GM21529 (cell line): Measurements from ENCODE around the gene TFB2M.
"Not testable (repeated sequence)": the region's sequence is repeated elsewhere in the genome, so short reads cannot be mapped to it uniquely, and the experiment has no call there.

Experiments used
- ATAC-seq: cut with Tn5 transposase; IDR thresholded peaks from one replicate; pipeline ENCODE4 v1.9.1; 2021; ENCODE audit not compliant: unreplicated experiment

Gene TFB2M

DNA sequence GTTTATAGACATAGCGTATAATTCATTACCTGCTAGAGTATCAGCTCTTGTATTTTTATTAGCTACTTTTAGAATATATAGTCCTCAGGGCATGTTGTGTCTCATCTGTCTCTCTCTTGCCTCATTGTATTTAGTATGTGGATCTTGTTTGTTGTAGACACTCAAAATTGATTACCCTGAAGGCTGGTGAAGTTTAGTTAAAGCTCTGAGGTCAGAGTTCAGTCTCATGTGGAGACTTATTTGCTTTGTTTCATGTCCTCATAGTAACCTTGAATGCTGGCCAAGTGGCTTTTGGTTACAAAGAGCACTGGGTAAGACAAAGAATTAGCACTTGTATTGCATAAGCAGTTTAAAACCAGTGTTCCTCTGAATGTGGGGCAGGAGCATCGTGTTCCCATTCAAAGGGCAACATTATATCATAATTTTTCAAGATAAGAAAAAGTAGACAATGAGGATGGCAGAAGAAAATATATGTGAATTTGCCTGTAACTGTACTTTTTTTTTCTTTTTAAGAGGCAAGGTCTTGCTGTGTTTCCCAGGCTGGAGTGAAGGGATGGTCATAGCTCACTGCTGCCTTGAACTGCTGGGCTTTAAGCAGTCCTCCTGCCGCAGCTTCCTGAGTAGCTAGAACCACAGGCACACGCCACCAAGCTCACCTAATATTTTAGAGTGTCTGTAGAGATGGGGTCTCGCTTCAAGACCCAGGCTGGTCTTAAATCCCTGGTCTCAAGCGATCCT lies 17.6 kb upstream of the TFB2M start:
- ATAC-seq = no peak

DNA sequence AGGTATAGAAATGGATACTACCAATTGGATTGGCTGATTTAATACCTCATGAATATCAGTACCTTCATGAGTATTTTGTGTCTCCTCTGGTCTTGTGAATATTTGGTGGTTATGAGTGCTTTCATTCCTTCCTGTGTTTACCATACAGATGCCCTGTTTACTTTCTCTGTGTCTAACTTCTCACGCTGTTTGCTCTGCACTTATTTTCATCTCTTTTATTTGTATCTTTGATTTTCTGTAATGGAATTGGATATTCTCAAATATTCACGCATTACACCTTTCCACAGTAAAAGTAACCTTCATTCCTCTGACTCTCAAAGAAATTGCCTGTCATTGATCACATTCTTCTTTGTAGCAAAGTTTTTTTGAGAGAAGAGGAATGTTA lies 17.0 kb upstream of the TFB2M start:
- no peak for ATAC-seq

DNA sequence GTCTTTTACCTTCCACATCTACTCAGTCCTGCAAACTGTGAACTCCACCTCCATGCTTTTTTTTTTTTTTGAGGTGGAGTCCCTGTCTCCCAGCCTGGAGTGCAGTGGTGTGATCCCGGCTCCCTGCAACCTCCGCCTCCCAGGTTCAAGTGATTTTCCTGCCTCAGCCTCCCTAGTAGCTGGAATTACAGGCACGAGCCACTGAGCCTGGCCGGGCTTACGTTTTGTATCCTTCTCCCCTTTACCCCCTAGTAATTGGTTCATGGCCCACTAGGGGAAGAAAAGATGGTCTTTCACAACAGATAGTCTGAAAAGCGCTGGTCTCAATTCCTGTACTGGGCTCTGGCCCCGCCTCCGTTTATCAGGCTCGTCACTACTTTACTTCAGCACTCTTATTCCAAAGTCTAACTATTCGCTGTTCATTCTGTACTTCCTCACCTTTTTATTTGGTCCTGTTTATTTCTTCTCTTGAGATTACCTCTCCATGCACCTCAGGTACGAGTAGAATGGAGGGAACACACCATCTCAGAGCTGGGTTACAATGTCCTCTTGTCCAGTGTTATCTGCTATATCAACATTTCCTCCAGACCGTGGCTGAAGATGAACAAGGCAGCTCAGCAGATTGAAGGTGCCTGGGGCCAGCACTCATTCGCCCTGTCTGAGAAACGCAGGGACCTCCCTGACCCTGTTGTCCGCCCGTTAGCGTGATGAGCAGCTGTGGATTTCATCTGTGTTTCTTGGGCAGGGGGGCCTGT lies 16.4 kb upstream of the TFB2M start:
- no peak for ATAC-seq

DNA sequence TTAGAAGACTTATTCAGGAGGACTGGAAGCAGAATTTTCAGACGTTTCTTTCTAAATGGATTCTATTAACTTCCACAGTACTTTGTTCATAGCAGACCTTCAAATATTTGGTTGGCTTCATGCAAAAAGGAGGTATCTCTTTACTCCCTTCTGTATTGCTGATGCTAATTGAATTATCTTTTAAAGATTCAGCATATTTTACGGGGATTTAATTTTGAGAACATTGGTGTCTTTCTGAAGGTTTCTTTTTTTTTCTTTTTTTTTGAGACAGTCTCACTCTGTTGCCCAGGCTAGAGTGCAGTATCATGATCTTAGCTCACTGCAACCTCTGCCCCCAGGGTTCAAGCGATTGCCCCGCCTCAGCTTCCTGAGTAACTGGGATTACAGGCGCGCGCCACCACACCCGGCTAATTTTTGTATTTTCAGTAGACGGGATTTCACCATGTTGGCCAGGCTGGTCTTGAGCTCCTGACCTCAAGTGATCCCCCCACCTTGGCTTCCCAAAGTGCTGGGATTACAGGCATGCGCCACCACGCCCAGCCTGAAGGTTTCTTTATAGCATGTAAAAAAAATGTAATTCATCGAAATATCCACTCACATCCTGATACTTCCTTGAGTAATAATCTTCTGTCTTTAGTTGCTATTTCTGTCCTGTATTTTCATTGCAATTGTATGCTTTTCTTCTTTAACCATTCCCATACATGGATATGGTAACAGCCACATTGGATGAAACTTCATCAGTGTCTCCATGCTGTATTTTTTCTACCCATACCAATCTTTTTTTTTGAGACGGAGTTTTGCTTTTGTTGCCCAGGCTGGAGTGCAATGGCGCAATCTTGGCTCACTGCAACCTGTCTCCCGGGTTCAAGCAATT lies 14.7 kb upstream of the TFB2M start:
- ATAC-seq = no peak

DNA sequence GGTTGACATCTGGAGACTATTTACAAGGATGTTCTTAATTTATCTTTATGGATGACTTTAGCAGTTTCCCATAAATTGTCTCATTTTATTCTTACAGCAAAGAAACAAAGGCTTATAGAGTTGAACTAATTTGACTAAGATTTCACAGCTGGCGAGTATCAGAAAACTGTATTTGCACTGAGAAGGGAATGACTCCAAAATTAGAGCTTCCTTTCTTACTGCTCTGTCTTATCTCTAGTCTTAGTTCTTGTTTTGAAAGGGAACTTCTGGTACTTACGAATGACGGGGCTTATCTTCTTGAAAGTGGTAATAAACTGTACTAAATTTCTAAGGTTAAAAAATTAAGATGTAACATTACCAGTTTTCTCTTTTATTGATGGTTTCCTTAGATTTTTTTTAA lies 13.8 kb upstream of the TFB2M start:
- peak; percentile 87 for ATAC-seq

DNA sequence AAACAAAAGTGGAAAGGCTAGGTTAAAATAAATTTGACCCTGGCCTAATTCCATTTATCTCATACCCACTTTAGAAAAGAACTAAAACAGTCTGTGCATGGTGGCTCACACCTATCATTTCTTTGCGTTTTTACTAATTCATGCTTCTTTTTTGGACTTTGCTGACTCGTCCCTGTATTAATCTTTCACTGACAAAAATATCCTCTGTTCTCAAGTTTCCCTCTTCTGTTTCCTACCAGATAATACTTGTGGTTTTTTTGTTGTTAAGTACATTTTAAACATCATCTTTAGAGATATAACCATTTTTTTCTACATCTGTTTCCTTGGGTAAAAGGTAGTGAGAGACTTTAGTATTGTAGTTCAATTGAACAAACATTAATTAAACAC lies 11.7 kb upstream of the TFB2M start:
- no peak for ATAC-seq

DNA sequence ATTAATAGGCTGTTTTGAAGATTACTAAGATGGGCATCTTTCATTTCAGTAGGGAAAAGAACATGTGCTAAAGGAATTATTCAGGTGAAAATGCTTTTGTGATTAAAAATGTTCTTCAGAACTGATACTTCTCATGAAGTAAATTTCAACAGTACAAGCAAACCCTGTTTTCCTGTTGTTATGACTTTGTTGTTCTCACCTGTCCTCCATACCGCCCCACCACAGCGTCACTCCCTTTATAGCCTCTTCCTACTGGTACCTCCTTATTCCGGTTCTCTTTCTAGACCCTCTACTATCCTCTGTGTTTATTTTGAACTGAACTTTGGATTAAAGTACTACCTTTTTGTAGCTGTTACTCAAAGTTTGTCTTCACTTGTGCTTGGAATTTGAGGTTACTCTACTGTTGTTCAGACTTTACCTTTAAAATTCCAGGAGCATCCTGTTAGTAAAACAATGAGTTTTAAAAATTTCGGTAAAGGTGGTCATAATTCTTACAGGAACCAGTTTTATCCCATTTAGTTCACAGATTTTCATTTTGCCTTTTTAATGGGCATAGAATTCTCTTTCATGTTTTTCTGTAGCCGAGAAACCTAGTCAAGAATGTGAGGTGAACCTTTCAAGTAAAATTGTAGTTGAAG lies 11.1 kb upstream of the TFB2M start:
- ATAC-seq = no peak

DNA sequence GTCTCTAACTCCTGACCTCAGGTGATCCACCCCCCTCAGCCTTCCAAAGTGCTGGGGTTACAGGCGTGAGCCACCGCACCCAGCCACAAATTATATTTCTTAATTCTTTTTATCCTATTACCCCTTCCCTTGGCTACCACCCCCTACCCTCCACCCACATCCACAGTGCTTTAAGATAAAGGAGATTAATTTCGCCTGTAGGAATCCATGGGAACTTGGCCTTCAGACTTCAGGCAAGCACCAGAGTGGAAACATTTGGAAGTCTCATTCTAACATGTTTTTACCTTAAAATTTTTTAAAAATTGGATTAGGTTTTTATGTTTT lies 10.6 kb upstream of the TFB2M start:
- ATAC-seq = no peak

DNA sequence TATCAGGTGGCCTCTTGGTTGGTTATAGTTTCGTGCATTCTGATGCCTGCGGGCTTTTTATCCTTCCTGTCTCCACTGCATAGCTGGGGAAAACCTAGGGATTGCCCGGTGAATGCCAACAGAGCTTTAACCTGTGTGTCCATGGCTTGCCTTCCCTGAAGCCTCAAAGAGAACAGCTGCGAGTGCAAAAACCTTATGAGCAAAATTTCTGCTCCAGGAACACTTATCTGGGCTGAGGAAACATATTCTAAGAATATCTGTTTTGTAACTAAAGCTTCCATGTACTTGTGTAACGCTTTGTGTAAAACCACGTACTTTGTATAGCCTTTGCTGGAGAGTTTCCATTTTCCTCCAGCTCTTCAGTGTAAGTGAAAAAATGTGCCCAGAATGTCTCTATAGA lies 7.4 kb upstream of the TFB2M start:
- no peak for ATAC-seq

DNA sequence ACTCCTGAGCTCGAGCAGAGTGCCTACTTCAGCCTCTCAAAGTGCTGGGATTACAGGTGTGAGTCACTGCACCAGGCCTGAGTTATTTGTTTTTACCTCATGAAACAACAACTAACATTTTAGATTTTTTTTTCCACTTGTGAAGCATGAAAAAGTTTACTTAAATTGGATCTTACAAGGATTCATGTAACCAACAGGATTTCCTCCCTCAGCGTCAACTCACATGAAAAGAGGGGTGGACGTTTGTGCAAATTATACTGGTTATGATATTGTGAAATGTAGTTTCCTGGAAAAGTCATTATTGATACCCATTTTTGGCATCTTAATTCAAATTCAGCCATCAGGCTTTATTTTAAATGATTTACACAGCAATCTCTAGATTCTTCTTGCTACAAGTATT lies 6.7 kb upstream of the TFB2M start:
- ATAC-seq = no peak

DNA sequence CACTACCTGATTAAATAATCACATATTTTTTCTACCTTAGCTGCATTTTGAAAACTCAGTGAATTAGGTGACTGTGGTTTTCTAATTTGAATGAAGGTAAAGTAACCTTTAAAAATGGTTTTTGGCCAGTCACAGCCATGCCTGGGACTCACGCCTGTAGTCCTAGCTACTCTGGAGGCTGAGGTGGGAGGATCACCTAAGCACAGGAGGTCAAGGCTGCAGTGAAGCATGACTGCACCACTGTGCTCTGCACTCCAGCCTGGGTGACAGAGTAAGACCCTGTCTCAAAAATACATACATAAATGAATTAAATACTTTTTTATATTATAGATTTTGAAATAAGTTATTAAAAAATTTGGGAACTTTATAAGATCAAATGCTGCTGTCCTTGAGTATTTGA lies 5.9 kb upstream of the TFB2M start:
- ATAC-seq = no peak

DNA sequence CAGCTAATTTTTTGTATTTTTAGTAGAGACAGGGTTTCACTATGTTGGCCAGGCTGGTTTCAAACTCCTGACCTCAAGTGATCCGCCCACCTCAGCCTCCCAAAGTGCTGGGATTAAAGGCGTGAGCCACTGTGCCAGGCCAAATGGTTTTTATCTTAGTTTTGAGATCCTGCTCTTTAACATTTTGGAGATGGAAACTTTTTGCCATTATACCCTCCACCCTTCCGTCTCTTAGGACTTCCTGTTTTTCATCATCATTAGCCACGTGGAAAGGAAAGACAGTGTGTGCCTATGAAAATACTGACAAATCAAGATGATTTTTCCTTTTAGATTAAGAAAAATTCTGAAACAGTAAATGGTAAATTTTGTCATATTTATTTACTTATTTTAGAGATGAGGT lies 5.2 kb upstream of the TFB2M start:
- not testable (repeated sequence) for ATAC-seq

DNA sequence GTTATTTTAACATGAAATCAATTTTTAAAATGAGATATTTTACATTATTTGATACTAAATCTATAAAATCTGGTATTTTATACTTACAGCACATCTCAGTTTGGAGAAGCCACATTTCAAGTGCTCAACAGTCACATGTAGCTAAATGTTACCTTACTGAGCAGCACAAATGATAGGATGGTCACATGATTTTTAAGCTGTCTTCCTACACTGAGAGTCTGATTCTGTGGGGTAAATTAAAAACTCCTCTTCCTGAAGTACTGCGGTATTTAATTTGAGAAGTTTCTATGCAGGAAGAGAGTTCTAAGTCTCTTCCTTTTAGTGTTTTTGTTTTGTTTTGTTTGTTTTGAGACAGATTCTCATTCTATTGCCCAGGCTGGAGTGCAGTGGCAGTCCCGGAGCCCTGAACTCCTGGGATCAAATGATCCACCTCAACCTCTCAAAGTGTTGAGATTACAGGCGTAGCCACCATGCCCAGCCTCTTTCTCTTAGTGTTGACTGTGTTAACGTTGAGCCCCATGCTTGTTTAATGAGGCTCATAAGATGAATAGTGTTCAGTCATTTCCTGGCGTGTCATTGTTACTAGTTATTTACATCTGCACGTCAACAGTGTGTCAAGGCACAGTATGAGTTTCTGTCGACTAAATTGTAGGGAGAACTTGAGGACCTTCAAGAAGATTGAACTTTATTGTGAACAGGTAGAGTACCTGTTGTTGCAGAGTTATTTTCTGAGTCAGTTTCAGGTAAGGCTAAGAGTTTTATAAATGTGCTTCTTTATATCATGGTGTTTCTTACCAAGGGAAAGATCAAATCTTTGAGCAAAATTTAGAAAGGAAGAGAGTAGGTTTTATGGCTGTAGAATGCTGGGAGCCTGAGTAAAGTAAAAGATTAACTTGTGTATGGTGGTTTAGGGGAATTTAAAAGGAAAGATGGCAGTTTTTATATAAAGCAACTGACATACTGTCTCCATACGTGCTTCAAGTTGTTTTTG lies 3.5 kb upstream of the TFB2M start:
- ATAC-seq = no peak

DNA sequence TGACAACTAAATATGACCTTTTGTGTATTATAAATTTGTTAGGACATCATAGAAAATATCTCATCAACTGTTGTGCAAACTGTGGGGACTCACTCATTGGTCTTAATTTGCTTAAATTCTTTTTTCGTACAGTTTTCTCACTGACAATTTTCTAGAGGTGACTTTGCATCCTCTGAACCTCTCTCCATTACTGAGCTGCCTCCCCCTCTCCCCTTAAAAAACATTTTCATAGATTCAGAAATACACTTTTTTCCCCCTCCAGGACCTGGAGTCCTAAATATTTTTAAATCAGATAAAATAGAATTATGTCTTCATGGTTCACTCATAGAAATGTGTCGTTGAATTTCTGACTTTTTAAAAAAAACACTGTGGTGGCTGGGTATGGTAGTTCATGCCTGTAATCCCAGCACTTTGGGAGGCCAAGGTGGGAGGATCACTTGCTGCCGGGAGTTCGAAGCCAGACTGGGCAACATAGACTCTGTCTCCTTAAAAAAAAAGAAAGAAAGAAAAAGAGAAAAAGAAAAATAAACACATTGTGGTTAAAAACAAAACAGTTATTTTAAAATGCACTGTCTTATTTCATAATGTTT lies 1.7 kb upstream of the TFB2M start:
- ATAC-seq = no peak

DNA sequence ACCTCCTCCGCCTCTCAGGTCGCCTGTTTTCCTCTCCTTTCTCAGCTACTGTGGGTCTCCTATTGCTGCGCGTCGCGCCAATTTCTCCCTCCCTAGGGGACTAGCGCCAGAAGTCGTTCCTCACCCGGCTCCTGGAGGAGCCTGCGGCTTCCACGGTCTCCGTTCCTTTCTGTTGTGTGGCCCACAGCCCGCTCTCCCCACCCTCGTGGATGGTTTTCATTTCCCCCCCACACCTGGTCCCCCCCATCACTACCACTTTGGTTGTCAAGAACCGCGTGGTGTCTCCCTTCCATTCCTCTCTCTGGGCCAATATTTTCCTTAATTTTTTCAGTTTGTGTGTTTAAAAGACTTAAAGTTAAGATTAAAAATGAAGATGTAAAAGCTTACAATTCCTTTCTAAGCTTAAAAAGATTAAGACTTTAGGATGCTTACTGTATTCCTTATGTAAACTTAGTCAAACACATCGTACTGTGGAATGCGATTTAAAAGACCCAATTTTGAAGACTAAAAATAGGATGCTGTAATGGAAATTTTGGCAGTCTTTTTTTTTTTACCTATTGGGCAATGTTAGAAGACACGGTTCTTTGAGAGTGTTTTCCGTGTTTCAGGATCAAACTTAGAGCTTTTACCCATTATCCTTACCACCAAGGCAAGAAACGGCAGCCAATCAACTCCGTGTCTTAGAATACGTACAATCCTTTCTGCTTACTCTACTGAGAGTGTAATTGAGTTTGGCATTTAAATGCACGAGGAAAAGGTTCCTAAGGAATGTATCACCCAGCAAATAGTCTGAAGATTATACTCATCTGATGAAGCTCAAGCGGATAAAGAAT lies 968 bp upstream of the TFB2M start:
- peak; percentile 27 for ATAC-seq

DNA sequence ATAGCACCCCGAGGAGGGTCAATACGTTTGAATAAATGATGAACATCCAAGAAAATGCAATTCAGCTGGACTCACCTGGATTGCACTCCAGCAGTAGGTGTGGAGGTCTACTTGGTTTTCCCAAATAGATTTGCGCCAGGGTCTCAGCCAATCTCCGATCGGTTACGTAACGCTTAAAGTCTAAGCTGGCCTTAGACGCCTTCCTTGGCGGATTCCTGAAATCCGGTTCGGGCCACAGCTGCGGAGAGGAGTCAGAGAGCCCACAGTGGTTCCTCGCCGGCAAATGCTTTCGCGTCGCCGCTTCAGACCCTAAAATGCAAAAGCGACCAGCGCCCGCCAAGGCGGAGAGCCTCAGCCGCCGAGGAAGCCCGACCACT lies 322 bp downstream of the TFB2M start:
- no peak for ATAC-seq

DNA sequence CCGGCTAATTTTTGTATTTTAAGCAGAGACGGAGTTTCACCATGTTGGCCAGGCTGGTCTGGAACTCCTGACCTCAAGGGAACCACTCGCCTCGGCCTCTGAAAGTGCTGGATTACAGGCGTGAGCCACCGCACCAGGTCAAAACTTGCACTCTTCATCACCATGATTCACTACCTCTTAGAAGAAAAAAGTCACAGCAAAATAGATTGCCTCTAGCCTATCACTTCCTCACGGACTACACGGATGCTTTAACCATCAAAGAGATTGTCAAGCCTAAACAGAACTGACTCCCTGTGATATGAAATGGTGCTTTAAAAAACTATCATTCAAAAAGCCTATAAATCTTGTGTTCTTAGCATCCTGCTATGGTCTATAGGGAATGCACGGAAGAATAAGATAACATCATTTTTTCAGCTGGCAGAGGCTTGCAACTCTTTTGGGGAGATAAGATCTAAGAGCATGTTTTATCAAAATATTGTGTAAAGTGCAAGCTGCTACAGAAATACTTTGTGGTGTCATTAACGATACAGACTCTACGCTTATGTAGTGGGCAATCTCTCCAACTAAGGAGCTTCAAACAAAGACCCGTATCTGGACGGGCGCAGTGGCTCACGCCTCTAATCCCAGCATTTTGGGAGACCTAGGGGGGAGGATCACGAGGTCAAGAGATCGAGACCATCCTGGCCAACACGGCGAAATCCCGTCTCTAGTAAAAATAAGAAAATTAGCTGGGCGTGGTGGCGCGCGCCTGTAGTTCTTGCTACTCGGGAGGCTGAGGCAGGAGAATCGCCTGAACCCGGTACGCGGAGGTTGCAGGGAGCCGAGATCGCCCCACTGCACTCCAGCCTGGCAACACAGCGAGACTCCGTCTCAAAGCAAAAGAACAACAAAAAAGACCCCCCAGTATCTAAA lies 966 bp downstream of the TFB2M start:
- ATAC-seq = no peak

DNA sequence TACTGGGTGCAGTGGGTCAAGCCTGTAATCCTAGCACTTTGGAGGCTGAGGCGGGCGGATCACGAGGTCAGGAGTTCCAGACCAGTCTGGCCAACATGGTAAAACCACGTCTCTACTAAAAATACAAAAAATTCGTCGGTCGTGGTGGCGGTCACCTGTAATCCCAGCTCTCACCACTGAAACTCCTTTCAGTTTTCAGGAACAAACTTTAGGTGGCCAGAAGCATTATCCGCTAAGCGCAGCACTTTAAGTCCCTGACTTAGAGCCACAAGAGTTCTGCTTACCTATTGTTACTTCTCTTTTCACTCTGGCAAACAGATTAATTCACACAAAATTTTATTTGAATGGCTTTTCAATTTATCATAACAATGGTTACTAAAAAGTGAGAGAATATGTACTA lies 5.2 kb downstream of the TFB2M start:
- not testable (repeated sequence) for ATAC-seq
